HepG2 (cell line): ENCODE measurements around the gene MPC2. TPM values are rescaled to one million over a fixed set of nuclear protein-coding genes. Genes with fewer than 3 reads are reported as not detected.
A peak's percentile ranks its signal among the peaks of the same experiment; 100 is the strongest.

Experiments
- CEBPZ ChIP-seq: IDR thresholded peaks from 2 replicates; pipeline ENCODE4 v1.6.1; 2012; ENCODE audit warnings: low read length, improper control_type of control experiment
- FOSL2 ChIP-seq: sonication (generic); formaldehyde crosslinking; IDR thresholded peaks from 2 replicates; pipeline ENCODE4 v1.4.0; 2020; ENCODE audit warnings: missing genetic modification reagents
- HIC2 ChIP-seq: sonication (generic); formaldehyde crosslinking; IDR thresholded peaks from 2 replicates; pipeline ENCODE4 v1.9.0; 2022; ENCODE audit warnings: low read depth, missing genetic modification reagents
- MAX ChIP-seq: IDR thresholded peaks from 2 replicates; pipeline ENCODE4 v1.6.1; 2012; ENCODE audit warnings: inconsistent platforms
- MXD4 ChIP-seq: IDR thresholded peaks from 2 replicates; pipeline ENCODE4 v1.6.1; 2016; ENCODE audit warnings: mild to moderate bottlenecking, missing biosample characterization, missing genetic modification reagents
- NR3C1 ChIP-seq: sonication (generic); formaldehyde crosslinking; IDR thresholded peaks from 2 replicates; pipeline ENCODE4 v1.4.0; 2020; ENCODE audit warnings: missing genetic modification reagents
- POLR2G ChIP-seq: fragments of 200-400 bp; formaldehyde crosslinking; IDR thresholded peaks from 2 replicates; pipeline ENCODE4 v1.6.1; 2018; ENCODE audit warnings: mild to moderate bottlenecking, low read depth, low read length, moderate library complexity
- SAFB2 ChIP-seq: sonication (generic); formaldehyde crosslinking; IDR thresholded peaks from 2 replicates; pipeline ENCODE4 v1.5.1; 2020; ENCODE audit warnings: missing genetic modification reagents, low read depth, mild to moderate bottlenecking, borderline replicate concordance
- SOX5 ChIP-seq: IDR thresholded peaks from 2 replicates; pipeline ENCODE4 v1.6.1; 2016; ENCODE audit warnings: borderline replicate concordance
- TBX2 ChIP-seq: sonication (generic); formaldehyde crosslinking; IDR thresholded peaks from 2 replicates; pipeline ENCODE4 v1.5.0; 2020; ENCODE audit warnings: missing genetic modification reagents, mild to moderate bottlenecking, borderline replicate concordance
- ZBTB1 ChIP-seq: sonication (generic); formaldehyde crosslinking; IDR thresholded peaks from 2 replicates; pipeline ENCODE4 v1.4.0; 2020; ENCODE audit warnings: missing genetic modification reagents, borderline replicate concordance
- ZBTB39 ChIP-seq: sonication (generic); formaldehyde crosslinking; IDR thresholded peaks from 2 replicates; pipeline ENCODE4 v1.5.0; 2020; ENCODE audit warnings: missing genetic modification reagents
- ZEB1 ChIP-seq: IDR thresholded peaks from 2 replicates; pipeline ENCODE4 v1.6.1; 2012; ENCODE audit warnings: mild to moderate bottlenecking, low read depth, inconsistent platforms; ENCODE audit not compliant: insufficient replicate concordance
- ZNF230 ChIP-seq: sonication (generic); formaldehyde crosslinking; IDR thresholded peaks from 2 replicates; pipeline ENCODE4 v1.4.0; 2020; ENCODE audit warnings: mild to moderate bottlenecking, missing genetic modification reagents
- ZNF292 ChIP-seq: sonication (generic); formaldehyde crosslinking; IDR thresholded peaks from 2 replicates; pipeline ENCODE4 v1.8.1; 2022; ENCODE audit warnings: mild to moderate bottlenecking, low read depth, missing genetic modification reagents, borderline replicate concordance
- ZNF547 ChIP-seq: sonication (generic); formaldehyde crosslinking; IDR thresholded peaks from 2 replicates; pipeline ENCODE4 v1.5.1; 2020; ENCODE audit warnings: mild to moderate bottlenecking, missing genetic modification reagents
- ZNF703 ChIP-seq: sonication (generic); formaldehyde crosslinking; IDR thresholded peaks from 2 replicates; pipeline ENCODE4 v1.5.1; 2020; ENCODE audit warnings: missing genetic modification reagents, mild to moderate bottlenecking, moderate library complexity, borderline replicate concordance
- ZSCAN20 ChIP-seq: sonication (generic); formaldehyde crosslinking; IDR thresholded peaks from 2 replicates; pipeline ENCODE4 v1.4.0; 2020; ENCODE audit warnings: missing genetic modification reagents, mild to moderate bottlenecking, borderline replicate concordance
- ZSCAN5A ChIP-seq: sonication (generic); formaldehyde crosslinking; IDR thresholded peaks from 2 replicates; pipeline ENCODE4 v1.8.0; 2022; ENCODE audit warnings: mild to moderate bottlenecking, missing genetic modification reagents, borderline replicate concordance
- polyA plus RNA-seq, 8 experiments: library from polyadenylated mRNA; depleted of rRNA in 3 of 8; stranded (reverse) in 7 of 8; unstranded in 1 of 8; fragments of >200 nt; fragmentation: Illumina TruSeq in 4 of 8; extraction: Trizol in 4 of 8; gene quantifications; 2 replicates each; pipeline versions ENCODE4 v1.2.1 to v1.2.3, GENCODE V29; 2011 to 2016; ENCODE audit warnings: low read depth in 4 of 8, missing spikeins in 1 of 8, mixed read lengths in 1 of 8; ENCODE audit not compliant: insufficient read depth in 1 of 8
- total RNA-seq, 5 experiments: library from RNA; depleted of rRNA; stranded (reverse); fragments of >200 nt; fragmentation: Illumina TruSeq; extraction: Trizol; gene quantifications; 2 replicates each; pipeline ENCODE4 v1.2.3, GENCODE V29; 2016; ENCODE audit warnings: low read depth in 1 of 5

Gene MPC2
- total and polyA plus RNA-seq, 2 of the 13 experiments (the other 11 are each of a cell fraction or from before 2014, with no cell fraction given), result 38.8 to 136 TPM

GRCh38 chr1:167913895-167914496, 22.9 kb downstream of the MPC2 start, which contains the start of gene ADCY10 (continued):
- TF ChIP-seq ZNF292, result peak; percentile 32; the same call in 1 of the 2 replicates
- TF ChIP-seq ZNF230 (CRISPR knock-in tag), result no peak
- no peak for TF ChIP-seq ZEB1
- TF ChIP-seq ZSCAN5A (CRISPR knock-in tag), result no peak
- 0 out of 2 replicates have a peak, but pooled peaks have one; percentile 25 for TF ChIP-seq MXD4
- peak; percentile 90 for TF ChIP-seq ZBTB39 (CRISPR knock-in tag)
- TF ChIP-seq ZNF547 (CRISPR knock-in tag), result no peak
- TF ChIP-seq NR3C1 (CRISPR knock-in tag), result no peak
- no peak for TF ChIP-seq HIC2 (CRISPR knock-in tag)
- TF ChIP-seq SOX5 (CRISPR knock-in tag), result peak; percentile 32; the same call in 1 of the 2 replicates
- TF ChIP-seq SAFB2 (CRISPR knock-in tag), result no peak
- peak; percentile 75 for TF ChIP-seq MAX
- no peak for TF ChIP-seq ZNF703
- no peak for TF ChIP-seq CEBPZ
- peak; percentile 39; the same call in 1 of the 2 replicates for TF ChIP-seq FOSL2 (CRISPR knock-in tag)
- TF ChIP-seq POLR2G, result peak; percentile 31; the same call in 1 of the 2 replicates
- no peak for TF ChIP-seq TBX2
- TF ChIP-seq ZBTB1, result no peak
- TF ChIP-seq ZSCAN20 (CRISPR knock-in tag), result no peak
